NCI-H2196 treated with DMSO at 0.1 percent for 48 hours (cell line): ENCODE results near the gene CARMIL1.

ENCODE experiments used
- DNase-seq: peaks from one replicate; lab custom pipeline; 2025; ENCODE audit not compliant: unreplicated experiment; lab: John Stamatoyannopoulos, UW

The CARMIL1 gene

DNA sequence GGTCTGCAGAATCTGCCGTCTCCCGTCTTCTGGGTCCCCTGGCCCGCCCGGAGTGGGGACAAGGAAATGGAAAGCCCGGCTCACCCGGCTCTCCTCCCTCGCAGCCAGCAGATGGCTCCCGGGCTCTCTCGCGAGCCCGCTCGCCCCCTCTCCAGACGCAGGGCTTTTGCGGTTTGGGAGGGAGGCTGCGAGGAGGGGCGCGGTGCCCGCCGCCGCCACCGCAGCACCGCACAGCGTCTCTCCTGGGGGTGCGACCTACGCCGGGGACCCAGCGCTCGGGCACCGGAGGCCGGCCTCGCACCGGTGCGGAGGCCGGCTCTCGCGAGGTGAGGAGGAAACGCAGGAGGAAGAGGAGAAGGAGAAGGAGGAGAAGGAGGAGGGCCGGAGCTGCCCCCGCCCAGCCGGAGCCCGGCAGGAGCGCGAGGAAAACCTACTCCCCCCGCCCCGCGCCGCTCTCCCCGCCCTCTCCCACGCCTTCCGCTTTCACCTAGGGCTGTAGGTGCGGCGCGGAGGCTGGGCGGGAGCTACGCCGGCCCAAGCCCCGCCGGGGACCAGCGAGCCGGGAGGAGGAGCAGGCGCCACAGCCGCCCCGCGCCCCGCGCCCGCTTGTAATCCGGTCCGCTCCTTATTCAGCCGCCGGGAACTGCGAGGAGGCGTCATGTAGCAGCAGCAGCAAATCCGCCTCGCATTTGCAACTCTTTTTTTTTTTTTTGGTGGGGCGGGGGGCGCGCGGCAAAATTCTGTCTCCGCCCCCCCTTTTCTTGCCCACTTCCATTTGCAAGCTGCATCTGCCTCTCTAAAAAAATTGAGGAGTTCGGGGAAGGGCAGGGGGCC lies at the start of gene CARMIL1:
CARMIL1 (plus strand) TSS at position 461 of the 834 bp plus-strand sequence. CDS start 422 bp downstream, outside the sequence.
- peak; percentile 84 for DNase-seq

DNA sequence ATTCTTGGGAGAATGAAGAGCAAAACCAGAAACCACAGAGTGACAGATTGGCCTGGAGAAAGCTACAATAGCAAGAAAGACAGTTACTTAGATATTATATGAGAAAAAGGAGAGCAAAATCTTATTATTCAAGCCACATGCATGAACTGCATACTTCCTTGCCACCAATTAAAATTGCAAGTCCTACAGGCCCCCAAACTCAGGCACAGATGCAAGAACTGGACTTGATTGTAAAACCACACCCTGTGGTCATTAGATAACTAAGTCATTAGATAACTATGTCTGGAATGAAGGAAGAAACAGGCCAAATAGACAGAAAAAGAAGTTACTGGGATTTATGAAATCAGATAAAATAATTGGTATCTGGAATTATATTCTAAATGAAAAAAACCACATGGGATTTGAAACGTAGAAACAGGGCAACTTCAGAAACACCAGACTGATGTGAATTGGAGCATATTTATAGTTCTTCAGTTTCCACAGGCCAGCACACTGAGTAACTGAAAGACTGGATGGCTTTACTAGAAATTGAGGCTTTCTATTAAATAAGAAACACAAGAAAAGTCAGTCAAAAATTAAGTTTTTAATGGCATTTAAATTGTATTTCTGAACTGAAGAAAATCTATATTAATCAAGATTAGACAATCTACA lies 49.4 kb upstream of the CARMIL1 start:
- no peak for DNase-seq

DNA sequence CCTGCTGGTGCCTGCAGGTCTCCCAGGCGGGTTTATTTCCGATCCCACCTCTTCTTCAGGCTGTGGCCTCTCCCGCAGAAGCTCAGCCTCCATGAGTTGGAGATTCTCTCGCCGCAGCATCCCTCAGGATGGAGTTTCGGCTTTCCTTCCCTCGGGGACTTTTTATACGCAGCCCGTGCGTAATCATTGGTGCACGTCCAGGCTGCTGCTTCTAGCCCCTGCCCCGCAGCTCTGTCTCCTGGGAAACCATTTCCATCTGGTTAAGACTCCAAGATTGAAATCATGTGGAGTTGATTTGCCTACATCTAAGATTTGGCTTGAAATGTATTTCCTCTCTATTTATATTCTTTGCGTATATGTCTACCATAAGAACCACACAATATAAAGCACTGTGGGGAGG lies 46.7 kb upstream of the CARMIL1 start:
- no peak for DNase-seq

DNA sequence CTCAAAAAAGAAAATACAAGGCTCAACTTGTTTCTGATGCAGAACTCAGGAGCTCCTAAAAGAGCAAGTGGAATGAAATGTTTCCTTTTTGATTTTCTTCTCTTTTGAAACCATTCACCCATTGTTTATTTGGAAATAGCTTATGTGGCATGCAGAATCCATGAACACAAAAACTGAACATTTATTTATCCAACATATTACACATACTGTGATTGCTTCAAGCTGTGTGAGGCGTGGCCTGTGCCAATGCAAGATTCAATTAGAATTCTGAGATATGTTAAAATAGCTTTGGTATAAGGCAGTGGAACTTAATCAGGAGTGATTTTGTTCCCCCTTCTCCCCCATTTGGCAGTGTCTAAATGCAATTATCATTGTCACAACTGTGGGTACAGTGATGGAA lies 45.9 kb upstream of the CARMIL1 start:
- DNase-seq, result no peak

DNA sequence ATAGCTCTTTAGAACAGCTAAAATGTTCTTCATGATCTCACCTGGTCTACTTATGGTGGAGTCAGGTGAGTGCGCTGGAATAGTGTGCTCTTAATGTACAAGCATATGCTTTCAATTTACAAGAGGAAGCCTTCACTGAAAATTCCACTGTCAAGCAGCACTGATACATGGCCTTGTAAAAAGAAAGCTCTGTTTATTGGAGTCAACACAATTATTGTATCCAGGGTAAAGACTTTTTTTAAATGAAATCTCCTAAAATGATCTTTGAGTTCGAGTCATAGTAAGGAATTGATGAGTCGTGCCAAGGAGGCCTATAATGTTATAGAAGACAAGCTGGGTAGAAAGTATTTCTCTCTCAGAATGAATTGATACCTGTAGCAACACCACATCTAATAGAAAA lies 41.6 kb upstream of the CARMIL1 start:
- no peak for DNase-seq

DNA sequence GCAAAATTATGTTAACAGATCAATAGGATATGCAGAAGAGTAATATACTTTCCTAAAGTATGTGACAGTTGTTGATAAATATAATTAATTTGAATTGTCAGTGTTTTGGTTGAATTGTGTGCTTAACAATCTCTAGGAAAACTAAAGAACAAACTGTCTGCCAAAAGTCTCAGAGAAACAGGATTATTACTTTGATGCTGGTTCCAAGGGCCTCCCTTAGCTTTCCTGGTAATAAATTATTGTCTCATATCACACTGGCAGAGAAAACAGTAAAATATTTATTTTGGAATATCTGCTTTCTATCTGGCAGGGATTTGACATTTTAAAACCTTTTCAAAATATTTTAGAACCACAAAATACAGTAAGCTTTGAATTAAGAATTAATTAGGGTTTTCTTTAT lies 40.1 kb upstream of the CARMIL1 start:
- peak; percentile 46 for DNase-seq

DNA sequence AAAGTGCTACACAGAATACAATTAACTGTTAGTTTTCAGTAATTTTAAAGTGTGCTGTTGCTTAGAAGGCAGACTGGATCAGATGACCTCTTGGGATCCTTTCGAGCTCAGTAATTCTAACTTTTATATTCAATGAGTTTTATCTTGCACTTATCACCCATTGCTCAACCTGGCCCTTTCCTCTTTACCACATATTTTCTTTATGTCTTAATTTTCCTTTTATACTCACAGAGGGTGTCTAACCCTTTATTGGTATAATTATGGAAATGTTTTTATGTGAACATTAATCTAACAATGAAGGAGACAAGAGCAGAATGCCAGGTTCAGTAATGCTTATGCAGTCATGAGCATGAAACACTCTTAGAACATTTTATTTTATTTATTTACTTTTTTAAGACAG lies 39.7 kb upstream of the CARMIL1 start:
- DNase-seq, result peak; percentile 41

DNA sequence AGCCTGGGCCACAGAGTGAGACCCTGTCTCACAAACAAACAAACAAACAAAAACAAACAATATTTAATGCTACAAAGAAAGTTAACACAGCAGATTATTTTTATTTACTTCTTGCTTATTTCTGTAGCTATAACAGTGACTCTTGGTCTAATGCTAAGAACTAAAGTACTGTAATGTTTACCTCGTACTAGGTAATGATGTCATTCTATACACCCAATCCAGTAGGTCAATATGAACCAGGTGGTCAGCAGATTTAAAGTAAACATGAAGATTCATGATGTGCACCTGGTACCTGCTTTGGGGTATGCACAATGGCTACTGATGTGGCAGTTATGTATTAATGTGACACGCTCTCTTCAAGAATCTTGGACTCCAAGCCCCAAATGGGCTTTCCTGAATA lies 36.6 kb upstream of the CARMIL1 start:
- DNase-seq, result no peak

DNA sequence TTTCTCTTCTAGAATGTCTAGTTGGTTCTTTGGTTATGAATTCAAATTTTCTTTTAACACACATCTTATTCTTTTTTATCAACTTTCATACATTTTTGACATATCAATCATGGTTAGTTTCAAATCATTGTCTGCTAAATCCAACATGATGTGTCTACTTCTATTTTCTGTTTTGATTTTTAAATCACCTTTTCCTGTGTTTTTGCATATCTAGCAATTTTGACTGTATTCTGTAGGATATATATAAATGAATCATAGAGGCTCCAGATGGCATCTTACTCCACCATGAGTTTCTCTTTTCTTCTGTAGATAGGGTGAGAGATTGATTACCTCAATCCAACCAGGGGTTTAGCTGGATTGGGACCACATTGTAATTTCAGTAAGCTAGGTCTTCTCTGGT lies 34.3 kb upstream of the CARMIL1 start:
- no peak for DNase-seq

DNA sequence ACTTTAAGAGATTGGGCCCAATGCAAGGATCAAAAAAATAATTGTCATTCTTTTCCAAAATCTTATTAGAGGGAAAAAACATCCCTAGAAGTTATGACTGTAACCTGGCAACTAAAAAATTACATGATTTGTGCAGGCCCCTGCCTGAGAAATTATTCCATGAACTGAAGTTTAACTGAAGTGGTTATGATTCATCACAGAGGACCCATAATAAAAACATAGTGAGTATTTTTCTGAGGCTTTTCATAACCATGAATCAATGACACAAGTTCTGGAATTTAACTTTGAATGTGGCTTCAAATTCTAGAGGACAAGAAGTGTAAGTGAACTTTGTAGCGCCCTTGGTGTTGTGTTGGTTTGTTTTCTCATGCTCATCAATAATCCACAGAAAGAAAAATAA lies 31.1 kb upstream of the CARMIL1 start:
- DNase-seq, result no peak

DNA sequence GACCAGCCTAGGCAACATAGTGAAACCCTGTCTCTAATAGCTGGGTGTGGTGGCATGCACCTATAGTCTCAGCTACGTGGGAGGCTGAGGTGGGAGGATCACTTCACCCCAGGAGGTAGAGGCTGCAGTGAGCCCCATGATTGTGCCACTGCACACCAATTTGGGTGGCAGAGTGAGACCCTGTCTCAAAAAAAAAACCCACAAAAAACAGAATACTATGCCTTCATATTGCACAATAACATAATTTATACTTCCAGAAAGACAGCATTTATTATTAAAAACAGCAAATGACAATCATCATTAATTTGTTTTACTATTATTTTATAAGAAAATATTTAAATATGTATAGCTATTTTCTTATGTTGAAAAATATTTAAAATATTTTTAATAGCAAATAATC lies 30.0 kb upstream of the CARMIL1 start:
- DNase-seq, result no peak

DNA sequence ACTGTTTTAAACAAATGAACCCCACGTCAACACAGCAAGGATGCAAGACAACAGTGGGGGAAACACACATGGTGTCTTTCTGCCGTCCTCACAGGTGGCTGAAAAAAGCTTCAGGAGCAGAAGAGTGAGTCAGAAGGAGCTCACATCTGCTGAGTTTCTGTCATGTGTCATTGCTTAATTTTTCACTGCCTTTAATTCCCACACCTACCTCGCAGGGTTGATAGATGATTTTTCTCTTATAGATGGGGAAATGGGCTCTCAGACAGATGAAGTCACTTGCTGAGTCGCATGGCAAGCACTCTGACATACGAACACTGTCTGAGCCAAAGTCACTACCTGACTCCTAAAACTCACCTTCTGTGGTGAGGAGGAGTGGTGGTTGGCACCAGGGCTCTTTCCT lies 28.3 kb upstream of the CARMIL1 start:
- DNase-seq, result no peak

DNA sequence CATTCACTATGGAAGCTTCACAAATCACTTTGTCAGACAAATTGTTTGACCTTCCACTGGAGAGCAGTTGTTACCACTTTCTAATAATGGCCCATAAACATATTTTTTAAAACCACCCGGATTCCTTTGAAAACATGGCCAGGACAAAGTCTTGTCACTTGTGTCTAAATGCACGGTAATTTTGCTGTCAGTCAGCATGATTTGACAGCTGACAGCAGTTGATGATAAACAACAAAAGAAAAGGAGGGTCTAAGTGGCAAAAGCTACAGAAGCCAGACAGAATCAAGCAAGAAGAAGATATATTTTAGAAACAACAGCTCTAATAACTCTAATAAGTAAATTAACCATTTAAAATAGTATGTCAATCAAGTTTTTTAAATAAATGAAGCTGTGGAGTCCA lies 27.7 kb upstream of the CARMIL1 start:
- no peak for DNase-seq

DNA sequence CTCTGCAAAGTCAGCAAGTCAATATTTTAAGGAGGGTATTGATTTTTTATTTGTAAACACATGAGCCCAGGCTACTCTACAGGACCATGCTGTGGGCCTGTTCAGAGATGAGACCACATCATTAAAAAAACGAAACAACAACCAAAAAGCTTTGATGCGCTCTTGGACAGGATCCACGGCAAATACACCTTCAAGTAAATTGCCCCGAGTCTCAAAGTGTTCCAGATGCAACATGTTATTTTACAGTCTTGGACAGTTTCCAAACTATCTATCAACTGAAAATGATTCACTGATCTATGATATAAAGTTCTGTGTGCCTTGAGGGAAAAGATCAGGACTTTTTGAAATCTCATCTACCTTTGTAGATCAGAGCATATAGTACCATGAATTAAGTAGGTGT lies 25.8 kb upstream of the CARMIL1 start:
- DNase-seq, result no peak

DNA sequence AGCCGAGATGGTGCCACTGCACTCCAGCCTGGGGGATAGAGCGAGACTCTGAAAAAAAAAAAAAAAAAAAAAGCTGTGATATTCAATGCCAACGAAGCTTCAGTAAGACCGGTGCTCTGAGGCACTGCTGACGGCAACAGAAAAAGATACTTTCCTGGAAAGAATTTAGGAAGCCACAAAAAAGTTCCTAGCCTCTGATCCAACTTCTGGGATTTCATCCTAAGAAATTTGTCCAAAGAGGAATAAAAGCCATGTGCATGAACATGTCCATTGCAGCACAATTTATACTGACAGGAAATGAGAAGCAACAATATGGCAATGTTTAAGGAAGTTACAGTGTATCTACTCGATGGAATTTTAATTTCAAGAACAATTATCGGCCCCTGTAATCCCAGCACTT lies 24.5 kb upstream of the CARMIL1 start:
- no peak for DNase-seq

DNA sequence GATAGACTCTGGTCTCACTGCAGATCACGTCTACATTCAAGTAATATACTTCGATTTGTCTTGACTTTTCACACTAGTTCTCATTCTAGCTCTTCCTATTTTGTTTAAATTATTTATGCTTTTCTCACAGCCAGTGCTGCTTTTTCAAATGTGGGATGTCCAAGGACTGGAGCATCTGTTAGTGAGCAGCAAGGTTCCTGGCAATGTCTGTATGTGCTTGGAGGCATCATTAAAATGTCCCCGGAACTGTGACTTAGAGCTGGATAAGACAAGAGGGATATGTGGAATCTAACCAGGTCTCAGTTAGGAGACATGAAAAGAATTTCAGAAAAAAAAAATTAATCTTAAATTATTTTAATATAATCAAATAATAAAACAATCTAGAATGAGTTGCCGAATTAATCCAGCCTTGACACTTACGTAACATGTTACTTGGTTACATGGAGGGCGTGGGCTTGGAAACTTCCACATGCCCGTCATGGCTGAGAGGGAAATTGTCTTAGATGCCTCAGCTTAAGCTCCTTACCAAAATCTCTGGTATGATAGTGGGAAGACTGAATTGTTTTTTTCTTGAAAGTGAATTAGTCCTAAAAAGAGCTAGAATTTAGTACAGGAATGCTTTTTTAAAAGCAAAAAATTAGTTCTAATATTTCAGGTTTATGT lies 21.4 kb upstream of the CARMIL1 start:
- no peak for DNase-seq

DNA sequence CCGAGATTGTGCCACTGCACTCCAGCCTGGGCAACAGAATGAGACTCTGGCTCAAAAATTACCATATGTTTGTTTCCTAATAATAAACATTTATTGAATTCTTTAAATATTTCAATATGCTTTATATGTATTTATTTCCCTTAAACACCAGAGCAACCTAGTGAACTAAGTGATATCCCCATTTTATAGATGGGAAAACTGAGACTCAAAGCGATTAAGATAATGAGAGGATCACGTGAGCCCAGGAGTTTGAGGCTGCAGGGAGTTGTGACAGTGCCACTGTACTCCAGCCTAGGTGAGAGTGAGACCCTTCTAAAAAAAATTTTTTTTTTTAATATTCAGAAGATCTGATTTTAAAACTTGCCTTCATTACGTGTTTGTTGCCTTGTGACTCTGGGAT lies 19.4 kb upstream of the CARMIL1 start:
- no peak for DNase-seq

DNA sequence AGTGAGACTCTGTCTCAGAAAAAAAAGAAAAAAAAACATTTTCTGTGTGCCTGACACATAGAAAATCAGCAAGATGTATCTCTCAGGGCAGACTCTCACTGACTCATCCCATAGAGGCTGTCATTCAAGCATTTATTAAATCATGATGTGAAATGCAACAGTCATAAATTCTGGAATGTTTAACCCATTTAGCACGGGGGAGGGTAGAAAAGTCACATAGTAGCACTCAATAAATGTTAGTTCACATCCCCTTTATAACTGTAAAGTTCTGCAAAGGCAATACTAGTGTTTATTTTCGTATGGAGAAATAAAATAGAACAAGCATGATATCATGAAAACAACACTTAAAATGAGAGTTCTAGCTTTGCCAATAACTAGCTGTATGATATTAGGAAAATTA lies 15.5 kb upstream of the CARMIL1 start:
- no peak for DNase-seq

DNA sequence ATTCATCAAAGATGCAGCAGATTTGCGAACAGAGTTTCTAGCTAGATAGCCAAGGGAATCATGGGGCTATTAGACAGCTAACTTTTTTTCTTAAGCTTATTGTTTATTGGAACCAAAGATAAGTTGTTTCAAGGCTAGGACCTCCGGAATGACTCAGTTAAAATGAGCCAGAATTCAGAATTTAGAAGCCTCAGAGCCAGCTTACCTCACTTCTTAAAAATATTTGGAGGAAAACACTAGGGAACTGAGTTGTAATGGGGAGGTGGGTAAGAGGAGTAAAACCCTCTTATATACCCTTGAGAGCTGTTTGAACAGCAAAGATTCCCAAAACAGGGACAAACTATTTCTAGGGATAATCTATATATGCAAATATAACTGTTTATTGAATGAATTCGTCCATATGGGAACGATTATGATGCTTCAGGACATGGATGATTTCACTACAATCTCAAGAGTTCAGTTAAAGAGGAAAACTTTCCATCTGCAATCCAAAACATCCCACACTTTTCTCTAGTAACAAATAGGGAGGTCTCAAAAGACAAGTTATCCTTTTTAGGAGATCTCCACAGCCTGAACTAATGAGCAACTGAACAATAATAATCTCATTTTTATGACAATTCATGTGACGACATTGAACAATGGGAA lies 12.6 kb upstream of the CARMIL1 start:
- DNase-seq, result no peak

DNA sequence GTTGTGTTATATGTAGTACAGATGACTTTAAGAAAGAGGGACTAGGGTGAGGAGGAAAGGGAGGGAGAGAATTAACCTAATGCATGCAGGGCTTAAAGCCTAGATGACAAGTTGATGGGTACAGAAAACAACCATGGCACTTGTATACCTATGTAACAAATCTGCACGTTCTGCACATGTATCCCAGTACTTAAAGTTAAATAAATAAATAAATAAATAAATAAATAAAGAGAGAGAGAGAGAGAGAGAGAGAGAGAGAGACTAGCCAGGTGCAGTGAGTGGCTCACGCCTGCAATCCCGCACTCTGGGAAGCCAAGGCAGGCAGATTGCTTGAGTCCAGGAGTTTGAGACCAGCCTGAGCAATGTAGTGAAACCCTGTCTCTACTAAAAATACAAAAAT lies 11.5 kb upstream of the CARMIL1 start:
- no peak for DNase-seq

DNA sequence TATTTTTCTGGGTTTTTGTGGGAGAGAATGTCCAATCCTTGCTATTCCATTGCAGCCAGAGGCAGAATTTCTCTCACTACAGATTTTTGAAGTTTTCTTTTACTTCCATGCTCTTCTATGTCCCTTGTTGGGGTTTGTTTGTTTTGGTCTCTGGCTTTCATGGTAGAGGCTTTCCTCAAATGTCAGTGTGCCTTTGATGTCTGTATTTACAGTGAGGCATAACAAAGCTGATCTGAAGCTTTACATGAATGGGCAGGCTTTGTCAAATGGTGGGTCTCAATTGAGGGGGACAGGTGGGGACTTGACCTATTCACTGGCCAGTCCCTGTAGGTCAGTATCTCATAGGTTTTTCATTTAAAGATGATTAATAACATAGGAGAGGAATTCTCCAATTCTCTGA lies 8.6 kb upstream of the CARMIL1 start:
- DNase-seq, result no peak

DNA sequence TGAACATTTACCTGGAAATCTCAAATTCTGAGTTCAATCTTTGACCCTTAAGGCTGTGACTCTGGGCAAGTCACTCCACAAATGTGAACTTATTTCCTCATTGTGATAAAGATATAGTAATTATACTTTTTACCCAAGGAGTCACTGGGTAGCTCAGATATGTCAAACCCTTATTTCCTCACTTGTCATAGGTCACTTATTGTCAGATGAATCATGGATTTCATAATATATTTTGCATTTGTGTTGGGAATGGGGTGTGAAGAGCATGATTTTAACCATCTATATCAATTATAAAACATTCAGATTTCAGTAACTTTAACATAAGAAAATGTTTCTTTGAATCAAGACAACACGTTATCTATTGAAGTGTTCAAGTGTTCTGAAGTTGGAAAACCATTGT lies 3.7 kb upstream of the CARMIL1 start:
- DNase-seq, result no peak
